Neuronal stem cell (in vitro differentiated cells): Measurements from ENCODE around the gene PCCA.

ENCODE experiments used
- DNase-seq: peaks from one replicate; pipeline ENCODE4 v3.0.0-alpha.2; 2013; ENCODE audit warnings: low spot score
- H2AFZ ChIP-seq: one replicate; pipeline ENCODE4 v1.6.1; 2013; ENCODE audit warnings: mild to moderate bottlenecking, low read length, inconsistent platforms
- H2AK5ac ChIP-seq: 2 replicates; pipeline ENCODE4 v1.6.1; 2013; ENCODE audit warnings: low read depth, mild to moderate bottlenecking, inconsistent platforms, low read length, moderate library complexity, mixed read lengths
- H2BK120ac ChIP-seq: 2 replicates; pipeline ENCODE4 v1.6.1; 2013; ENCODE audit warnings: low read depth, mild to moderate bottlenecking, inconsistent platforms, low read length, moderate library complexity, mixed read lengths
- H2BK12ac ChIP-seq: one replicate; pipeline ENCODE4 v1.6.1; 2013; ENCODE audit warnings: low read length, inconsistent platforms
- H2BK15ac ChIP-seq: 2 replicates; pipeline ENCODE4 v1.6.1; 2013; ENCODE audit warnings: mild to moderate bottlenecking, low read length, inconsistent platforms, mixed read lengths
- H2BK5ac ChIP-seq: one replicate; pipeline ENCODE4 v1.6.1; 2013; ENCODE audit warnings: inconsistent platforms, mild to moderate bottlenecking, low read length, moderate library complexity
- H3K14ac ChIP-seq: one replicate; pipeline ENCODE4 v1.6.1; 2013; ENCODE audit warnings: low read length, inconsistent platforms
- H3K18ac ChIP-seq: 2 replicates; pipeline ENCODE4 v1.6.1; 2013; ENCODE audit warnings: low read length, inconsistent platforms
- H3K23ac ChIP-seq: 2 replicates; pipeline ENCODE4 v1.6.1; 2013; ENCODE audit warnings: low read depth, mild to moderate bottlenecking, mixed read lengths, low read length, inconsistent platforms; ENCODE audit not compliant: poor library complexity
- H3K27ac ChIP-seq: replicated peaks from 3 replicates; pipeline ENCODE4 v1.5.1; 2013; ENCODE audit warnings: low read length, inconsistent platforms
- H3K27me3 ChIP-seq, 3 experiments: 2 replicates each; pipeline ENCODE4 v1.6.1; 2013; ENCODE audit warnings: low read length in 3 of 3, mild to moderate bottlenecking in 2 of 3, inconsistent platforms in 1 of 3, low read depth in 1 of 3, mixed read lengths in 1 of 3, moderate library complexity in 1 of 3; ENCODE audit not compliant: control insufficient read depth in 3 of 3, insufficient read depth in 3 of 3
- H3K36me3 ChIP-seq, 2 donors: replicated peaks in 1 of 2; 2 replicates each; pipeline ENCODE4 v1.6.1; 2013; ENCODE audit warnings: low read length in 2 of 2; ENCODE audit not compliant: control insufficient read depth in 2 of 2, insufficient read depth in 2 of 2
- H3K4ac ChIP-seq: 2 replicates; pipeline ENCODE4 v1.6.1; 2013; ENCODE audit warnings: inconsistent platforms, mild to moderate bottlenecking, low read length, moderate library complexity
- H3K4me1 ChIP-seq, 2 donors: 1 replicate in 1 of 2; 2 replicates in 1 of 2; pipeline ENCODE4 v1.6.1; 2013; ENCODE audit warnings: low read length in 2 of 2, low read depth in 1 of 2; ENCODE audit not compliant: control insufficient read depth in 2 of 2, insufficient read depth in 1 of 2
- H3K4me2 ChIP-seq: one replicate; pipeline ENCODE4 v1.6.1; 2013; ENCODE audit warnings: mild to moderate bottlenecking, low read length, inconsistent platforms; ENCODE audit not compliant: insufficient read depth, poor library complexity, severe bottlenecking
- H3K4me3 ChIP-seq, 2 donors: 2 replicates each; pipeline ENCODE4 v1.5.1; 2013; ENCODE audit warnings: low read length in 2 of 2, mild to moderate bottlenecking in 2 of 2, inconsistent platforms in 1 of 2, moderate library complexity in 1 of 2
- H3K79me1 ChIP-seq: one replicate; pipeline ENCODE4 v1.6.1; 2013; ENCODE audit warnings: low read depth, mild to moderate bottlenecking, inconsistent platforms, low read length, moderate library complexity
- H3K9ac ChIP-seq: one replicate; pipeline ENCODE4 v1.6.1; 2013; ENCODE audit warnings: mild to moderate bottlenecking, low read depth, low read length, inconsistent platforms; ENCODE audit not compliant: poor library complexity
- H3K9me3 ChIP-seq, 2 donors: replicated peaks in 1 of 2; 2 replicates each; pipeline versions ENCODE3 to v1.6.1; 2013; ENCODE audit warnings: low read length in 2 of 2, mild to moderate bottlenecking in 2 of 2, inconsistent platforms in 1 of 2, low read depth in 1 of 2, mixed read lengths in 1 of 2, moderate library complexity in 1 of 2; ENCODE audit not compliant: control insufficient read depth in 2 of 2, insufficient read depth in 1 of 2
- H4K8ac ChIP-seq: one replicate; pipeline ENCODE4 v1.6.1; 2013; ENCODE audit warnings: low read depth, mild to moderate bottlenecking, inconsistent platforms, low read length, moderate library complexity
- H4K91ac ChIP-seq: one replicate; pipeline ENCODE4 v1.6.1; 2013; ENCODE audit warnings: low read length, low read depth, mild to moderate bottlenecking, inconsistent platforms; ENCODE audit not compliant: poor library complexity
- WGBS, 2 donors: extraction: QIAGEN DNeasy Blood & Tissue Kit; methylation state at CpG; one replicate each; pipeline ENCODE4 v1.1.7; 2013; ENCODE audit warnings: missing lambda C conversion rate in 2 of 2, mixed read lengths in 1 of 2; ENCODE audit not compliant: insufficient read length in 2 of 2, insufficient replicate concordance in 1 of 2; ENCODE audit errors: extremely low coverage in 2 of 2; 5-methylcytosine and 5-hydroxymethylcytosine counted together

Gene PCCA

DNA sequence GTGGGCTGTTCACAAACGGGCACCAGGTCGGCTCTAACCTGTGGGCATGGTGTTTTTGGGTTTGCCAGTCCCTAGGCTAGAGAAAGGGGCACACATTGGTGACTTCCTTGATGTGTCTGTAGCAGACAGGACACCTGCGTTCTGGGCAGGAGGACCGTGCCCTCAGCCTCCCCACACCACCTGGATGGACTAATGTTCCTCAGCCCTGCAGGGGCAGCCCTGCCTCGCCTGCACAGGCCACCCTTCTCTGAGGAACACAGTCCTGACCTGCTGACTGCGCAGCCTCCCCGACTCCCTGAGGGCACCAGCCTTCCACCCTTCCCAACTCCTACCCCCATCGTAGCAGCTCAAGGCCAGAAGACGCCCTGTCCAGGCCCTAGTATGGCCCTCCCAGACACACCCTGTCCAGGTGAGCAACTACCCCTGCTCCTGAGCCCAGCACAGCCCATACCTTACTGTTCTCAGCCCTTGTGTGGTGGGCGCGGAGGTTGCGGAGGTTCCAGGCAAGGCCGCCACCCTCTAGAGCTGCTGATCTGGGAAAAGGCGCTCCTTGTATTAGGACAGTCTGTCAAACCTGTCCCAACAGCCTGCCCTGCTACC is 444.0 kb downstream of the PCCA start:
- Histone ChIP-seq H4K91ac (no peak overlapping the region), H3K14ac (no peak overlapping the region), H3K36me3 (peaks cover 6 to 53% of the 10 kb centered on the region in 2 donors), H3K4me1 (peaks cover 0 to 2% of the 10 kb centered on the region in 2 donors), H3K27me3 (no peaks in the 10 kb centered on the region), H3K23ac (peak overlapping the region; percentile 66), H3K4me3 (peak overlapping the region in 1 of 2 donors; percentile 10), H4K8ac (no peak overlapping the region), H3K18ac (peak overlapping the region; percentile 60), H2BK5ac (no peak overlapping the region), H3K4ac (no peak overlapping the region), H3K9me3 (peaks cover 2 to 7% of the 10 kb centered on the region in 2 donors), H2AK5ac (peak overlapping the region; percentile 29), H3K79me1 (no peaks in the 10 kb centered on the region), H2BK12ac (no peak overlapping the region), H3K4me2 (no peak overlapping the region), H2BK15ac (peak overlapping the region; percentile 52), H3K27ac (no peak overlapping the region), H2AFZ (no peak overlapping the region), H2BK120ac (no peak overlapping the region), H3K9ac (no peak overlapping the region)
- no CpG with 5 or more reads among the region's 14 CpGs for WGBS, 2 donors
- DNase-seq = no peak

DNA sequence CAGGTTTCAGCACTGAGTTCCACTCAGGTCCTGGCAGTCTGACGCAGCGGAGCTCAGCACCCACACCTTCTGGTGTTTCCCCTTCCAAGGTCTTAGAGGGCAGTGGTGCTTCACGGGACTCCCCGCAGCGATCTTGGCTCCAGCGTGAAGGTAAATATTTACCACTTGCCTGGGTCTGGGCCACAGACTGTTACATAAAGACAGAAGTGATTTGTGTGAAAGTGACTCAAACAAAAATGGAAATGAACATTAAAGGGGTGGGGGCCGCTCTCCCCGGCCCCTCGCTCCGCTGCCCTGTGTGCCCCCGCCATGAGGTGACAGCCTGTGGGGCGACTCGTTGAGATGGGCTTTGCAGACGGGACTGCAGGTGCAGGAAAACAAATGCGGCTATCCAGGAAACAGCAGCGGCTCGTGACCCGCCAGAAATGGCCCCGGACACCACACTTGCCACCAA is 444.7 kb downstream of the PCCA start:
- peaks cover 0 to 2% of the 10 kb centered on the region in 2 donors for H3K4me1 ChIP-seq
- H4K91ac ChIP-seq = no peak overlapping the region
- H3K27me3 ChIP-seq = no peaks in the 10 kb centered on the region
- H2AK5ac ChIP-seq = no peak overlapping the region
- H3K4ac ChIP-seq = no peak overlapping the region
- no peak overlapping the region for H2BK15ac ChIP-seq
- no CpG with 5 or more reads among the region's 19 CpGs for WGBS, 2 donors
- H3K9me3 ChIP-seq = peaks cover 2 to 7% of the 10 kb centered on the region in 2 donors
- peaks cover 6 to 46% of the 10 kb centered on the region in 2 donors for H3K36me3 ChIP-seq
- H2BK12ac ChIP-seq = no peak overlapping the region
- H3K27ac ChIP-seq = no peak overlapping the region
- H3K4me2 ChIP-seq = no peak overlapping the region
- no peak overlapping the region for H2BK120ac ChIP-seq
- no peak overlapping the region for H2AFZ ChIP-seq
- H3K79me1 ChIP-seq = no peaks in the 10 kb centered on the region
- H3K14ac ChIP-seq = no peak overlapping the region
- H3K18ac ChIP-seq = no peak overlapping the region
- no peak overlapping the region for H3K4me3 ChIP-seq
- H3K9ac ChIP-seq = no peak overlapping the region
- H3K23ac ChIP-seq = no peak overlapping the region
- DNase-seq = no peak
- no peak overlapping the region for H2BK5ac ChIP-seq
- no peak overlapping the region for H4K8ac ChIP-seq

DNA sequence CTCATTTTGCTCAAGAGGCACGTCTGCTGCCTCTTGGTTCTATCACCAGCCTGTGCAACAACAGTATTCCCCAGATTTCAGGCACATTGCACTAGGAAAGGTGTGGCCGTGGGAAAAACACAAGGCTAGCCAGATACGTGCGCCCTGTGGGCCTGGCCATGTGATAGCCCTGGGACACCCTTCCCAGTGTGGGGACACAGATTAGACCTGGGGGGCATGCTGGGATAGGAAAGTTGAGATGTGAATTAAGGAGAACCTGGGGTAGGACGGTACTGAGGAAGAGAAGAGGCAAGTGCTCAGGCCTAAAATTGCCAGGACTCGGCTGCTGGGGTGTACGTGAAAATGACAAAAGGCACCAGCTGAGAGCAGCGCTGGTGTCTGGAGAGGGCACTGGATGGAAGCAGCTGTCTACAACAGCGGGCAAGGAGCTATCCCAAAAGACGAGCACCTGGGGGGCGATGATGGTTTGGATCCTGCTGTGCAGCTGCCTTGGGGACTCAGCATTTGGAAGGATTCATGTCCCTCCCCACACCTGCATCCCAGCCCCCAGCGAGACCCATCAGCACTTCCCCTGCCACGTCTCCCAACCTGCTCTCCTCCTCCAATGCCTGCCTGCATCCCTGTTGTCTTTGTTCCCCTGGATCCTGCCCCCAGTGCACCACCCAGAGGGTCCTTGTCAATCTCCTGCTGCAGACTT is 445.4 kb downstream of the PCCA start:
- no peaks in the 10 kb centered on the region for H3K27me3 ChIP-seq
- H3K4me1 ChIP-seq = peaks cover 0 to 2% of the 10 kb centered on the region in 2 donors
- H2AFZ ChIP-seq = no peak overlapping the region
- no peak overlapping the region for H2AK5ac ChIP-seq
- peaks cover 6 to 39% of the 10 kb centered on the region in 2 donors for H3K36me3 ChIP-seq
- no peaks in the 10 kb centered on the region for H3K79me1 ChIP-seq
- H3K4me3 ChIP-seq = no peak overlapping the region
- DNase-seq = no peak
- H3K14ac ChIP-seq = no peak overlapping the region
- peaks cover 2 to 7% of the 10 kb centered on the region in 2 donors for H3K9me3 ChIP-seq
- H4K8ac ChIP-seq = no peak overlapping the region
- WGBS, 2 donors = no CpG with 5 or more reads among the region's 13 CpGs
- H2BK5ac ChIP-seq = no peak overlapping the region
- no peak overlapping the region for H2BK120ac ChIP-seq
- H3K23ac ChIP-seq = no peak overlapping the region
- no peak overlapping the region for H3K4ac ChIP-seq
- no peak overlapping the region for H3K4me2 ChIP-seq
- no peak overlapping the region for H2BK15ac ChIP-seq
- no peak overlapping the region for H3K27ac ChIP-seq
- no peak overlapping the region for H2BK12ac ChIP-seq
- peak overlapping the region; percentile 4 for H3K18ac ChIP-seq
- peak overlapping the region; percentile 25 for H4K91ac ChIP-seq
- H3K9ac ChIP-seq = no peak overlapping the region

DNA sequence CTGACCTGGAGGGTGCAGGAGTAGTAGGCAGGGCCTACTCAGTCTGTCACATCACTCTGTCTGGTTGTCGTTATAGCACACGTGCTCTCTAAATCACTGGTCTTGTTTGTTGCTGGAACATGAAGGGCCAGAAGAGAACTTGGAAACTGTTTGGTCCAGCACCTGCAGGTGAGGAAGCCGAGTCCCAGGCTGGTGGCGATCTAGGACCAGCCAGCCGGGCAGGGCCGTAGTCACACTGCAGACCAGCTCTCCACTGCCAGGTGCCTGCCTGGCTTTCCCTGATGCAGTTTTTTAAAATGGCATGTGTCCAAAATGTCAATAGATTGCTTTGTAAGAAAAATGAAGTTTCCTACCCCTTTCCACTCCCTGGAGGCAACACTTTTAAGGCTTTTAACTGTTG is 446.0 kb downstream of the PCCA start:
- peak overlapping the region; percentile 25 for H4K91ac ChIP-seq
- no peak overlapping the region for H3K4ac ChIP-seq
- H3K23ac ChIP-seq = no peak overlapping the region
- no peak overlapping the region for H3K4me3 ChIP-seq
- H3K4me2 ChIP-seq = no peak overlapping the region
- H3K4me1 ChIP-seq = peaks cover 0 to 2% of the 10 kb centered on the region in 2 donors
- no peak overlapping the region for H2BK12ac ChIP-seq
- no peak overlapping the region for H2BK15ac ChIP-seq
- no CpG with 5 or more reads among the region's 6 CpGs for WGBS, 2 donors
- H3K9ac ChIP-seq = no peak overlapping the region
- H2BK120ac ChIP-seq = no peak overlapping the region
- no peak overlapping the region for H3K18ac ChIP-seq
- no peak overlapping the region for H2AK5ac ChIP-seq
- no peak overlapping the region for H2AFZ ChIP-seq
- no peak overlapping the region for H2BK5ac ChIP-seq
- no peak overlapping the region for H4K8ac ChIP-seq
- no peak overlapping the region for H3K14ac ChIP-seq
- no peak overlapping the region for H3K27ac ChIP-seq
- no peak for DNase-seq
- peaks cover 6 to 33% of the 10 kb centered on the region in 2 donors for H3K36me3 ChIP-seq
- peaks cover 2 to 7% of the 10 kb centered on the region in 2 donors for H3K9me3 ChIP-seq
- H3K27me3 ChIP-seq = no peaks in the 10 kb centered on the region
- H3K79me1 ChIP-seq = no peaks in the 10 kb centered on the region
